GM12891 (cell line): ENCODE data around the gene SUMO3.

ENCODE experiments used
- POLR2A ChIP-seq: IDR thresholded peaks from 2 replicates; pipeline ENCODE4 v1.6.1; 2011; ENCODE audit warnings: low read depth, low read length, control low read depth
- POLR2AphosphoS5 ChIP-seq: IDR thresholded peaks from 2 replicates; pipeline ENCODE4 v1.6.1; 2011; ENCODE audit warnings: low read depth, low read length, control low read depth
- SPI1 ChIP-seq: IDR thresholded peaks from 2 replicates; pipeline ENCODE4 v1.6.1; 2011; ENCODE audit warnings: low read depth, low read length, control low read depth
- TAF1 ChIP-seq: IDR thresholded peaks from 2 replicates; pipeline ENCODE4 v1.6.1; 2011; ENCODE audit warnings: low read depth, low read length, control low read depth

DNA sequence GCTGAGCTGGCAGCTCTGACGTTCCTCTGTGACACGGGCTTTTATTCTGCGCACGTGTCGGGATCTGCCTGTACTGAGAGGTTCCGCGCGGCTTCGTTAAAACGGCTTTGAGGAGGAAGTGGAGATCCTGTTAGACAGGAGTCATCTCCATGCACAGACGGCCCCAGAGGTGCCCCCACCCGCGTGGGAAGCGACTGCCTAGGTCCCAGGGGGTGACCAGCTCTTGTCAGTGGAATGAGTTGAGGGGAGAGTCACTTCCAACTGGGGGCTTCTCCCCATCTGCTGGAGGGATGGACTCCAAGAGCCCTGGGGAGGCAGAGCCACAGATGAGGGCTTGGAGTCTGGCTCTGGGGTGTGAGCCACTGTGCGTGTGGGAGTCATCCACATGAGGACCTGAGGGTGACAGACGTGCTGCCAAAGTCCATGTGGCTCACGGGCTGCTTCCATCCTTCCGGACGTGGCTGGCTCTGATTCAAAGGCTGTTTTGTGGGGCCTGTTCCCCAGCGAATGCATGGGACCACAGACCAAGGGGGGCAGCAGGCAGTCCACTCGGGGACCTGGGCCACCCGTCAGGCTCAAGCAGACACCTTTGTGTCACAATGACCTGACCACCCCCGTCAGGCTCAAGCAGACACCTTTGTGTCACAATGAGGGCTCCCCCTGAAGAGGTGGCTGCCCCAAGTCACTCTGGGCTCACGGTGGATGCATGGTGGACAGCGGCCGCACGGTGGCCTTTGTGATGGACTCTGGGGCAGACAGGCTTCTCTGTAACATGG, 28.8 kb upstream of the SUMO3 start:
- TF ChIP-seq POLR2A, result no peak
- TF ChIP-seq SPI1, result 0 out of 2 replicates have a peak, but pooled peaks have one; percentile 10
- no peak for TF ChIP-seq POLR2AphosphoS5
- TF ChIP-seq TAF1, result no peak
